ENCODE data around the gene PKP3.
"Not testable (repeated sequence)": the region's sequence is repeated elsewhere in the genome, so short reads cannot be mapped to it uniquely, and the experiment has no call there.

The PKP3 gene

GRCh38 chr11:416757-417621 is 23.0 kb downstream of the PKP3 start:
- peak overlapping the region; percentile 65 for H3K4me3 ChIP-seq (ENCODE audit: low read depth, low read length)
- no peaks in the 10 kb centered on the region for H3K9me3 ChIP-seq (ENCODE audit: control insufficient read depth, insufficient read depth, low read depth, low read length)
- peaks cover 22% of the 10 kb centered on the region for H3K4me1 ChIP-seq (ENCODE audit: control insufficient read depth, insufficient read depth, low read length)
- peaks cover 58% of the 10 kb centered on the region for H3K27me3 ChIP-seq (ENCODE audit: control insufficient read depth, insufficient read depth, low read length)
- no peaks in the 10 kb centered on the region for H3K36me3 ChIP-seq (ENCODE audit: control insufficient read depth, insufficient read depth, low read length)
- peak overlapping the region; percentile 47; the same call in 1 of the 2 replicates for H3K27ac ChIP-seq (ENCODE audit: low read depth, low read length)
- peak overlapping the region; percentile 50 for H3K9ac ChIP-seq (ENCODE audit: low read length)

- Histone ChIP-seq H3K27ac (ENCODE audit: low read depth, low read length) (no peak overlapping the region), H3K4me1 (ENCODE audit: control insufficient read depth, insufficient read depth, low read length) (peaks cover 22% of the 10 kb centered on the region), H3K27me3 (ENCODE audit: control insufficient read depth, insufficient read depth, low read length) (peaks cover 56% of the 10 kb centered on the region), H3K9me3 (ENCODE audit: control insufficient read depth, insufficient read depth, low read depth, low read length) (no peaks in the 10 kb centered on the region), H3K4me3 (ENCODE audit: low read depth, low read length) (peak overlapping the region; percentile 65), H3K9ac (ENCODE audit: low read length) (no peak overlapping the region), H3K36me3 (ENCODE audit: control insufficient read depth, insufficient read depth, low read length) (no peaks in the 10 kb centered on the region)
Measured at GRCh38 chr11:417652-418342, 23.8 kb downstream of the PKP3 start.

- H3K27ac ChIP-seq (ENCODE audit: low read depth, low read length), result no peak overlapping the region
- peaks cover 22% of the 10 kb centered on the region for H3K4me1 ChIP-seq (ENCODE audit: control insufficient read depth, insufficient read depth, low read length)
- H3K9ac ChIP-seq (ENCODE audit: low read length), result no peak overlapping the region
- H3K4me3 ChIP-seq (ENCODE audit: low read depth, low read length), result no peak overlapping the region
- H3K9me3 ChIP-seq (ENCODE audit: control insufficient read depth, insufficient read depth, low read depth, low read length), result no peaks in the 10 kb centered on the region
- H3K27me3 ChIP-seq (ENCODE audit: control insufficient read depth, insufficient read depth, low read length), result peaks cover 49% of the 10 kb centered on the region
- H3K36me3 ChIP-seq (ENCODE audit: control insufficient read depth, insufficient read depth, low read length), result no peaks in the 10 kb centered on the region
Measured at GRCh38 chr11:418343-419247, 24.6 kb downstream of the PKP3 start.

GRCh38 chr11:419248-420005 is 25.4 kb downstream of the PKP3 start:
- Histone ChIP-seq H3K9ac (ENCODE audit: low read length) (peak overlapping the region; percentile 10), H3K27me3 (ENCODE audit: control insufficient read depth, insufficient read depth, low read length) (peaks cover 50% of the 10 kb centered on the region), H3K4me3 (ENCODE audit: low read depth, low read length) (no peak overlapping the region), H3K4me1 (ENCODE audit: control insufficient read depth, insufficient read depth, low read length) (peaks cover 20% of the 10 kb centered on the region), H3K27ac (ENCODE audit: low read depth, low read length) (no peak overlapping the region), H3K36me3 (ENCODE audit: control insufficient read depth, insufficient read depth, low read length) (no peaks in the 10 kb centered on the region), H3K9me3 (ENCODE audit: control insufficient read depth, insufficient read depth, low read depth, low read length) (no peaks in the 10 kb centered on the region)

- H3K9me3 ChIP-seq (ENCODE audit: control insufficient read depth, insufficient read depth, low read depth, low read length), result no peaks in the 10 kb centered on the region
- peaks cover 47% of the 10 kb centered on the region for H3K27me3 ChIP-seq (ENCODE audit: control insufficient read depth, insufficient read depth, low read length)
- H3K4me3 ChIP-seq (ENCODE audit: low read depth, low read length), result no peak overlapping the region
- H3K9ac ChIP-seq (ENCODE audit: low read length), result no peak overlapping the region
- H3K36me3 ChIP-seq (ENCODE audit: control insufficient read depth, insufficient read depth, low read length), result no peaks in the 10 kb centered on the region
- H3K4me1 ChIP-seq (ENCODE audit: control insufficient read depth, insufficient read depth, low read length), result peaks cover 16% of the 10 kb centered on the region
- no peak overlapping the region for H3K27ac ChIP-seq (ENCODE audit: low read depth, low read length)
Measured at GRCh38 chr11:420054-420910, 26.3 kb downstream of the PKP3 start.

GRCh38 chr11:420911-421321 is 26.9 kb downstream of the PKP3 start:
- Histone ChIP-seq H3K36me3 (ENCODE audit: control insufficient read depth, insufficient read depth, low read length) (no peaks in the 10 kb centered on the region), H3K4me3 (ENCODE audit: low read depth, low read length) (no peak overlapping the region), H3K4me1 (ENCODE audit: control insufficient read depth, insufficient read depth, low read length) (peaks cover 10% of the 10 kb centered on the region), H3K27me3 (ENCODE audit: control insufficient read depth, insufficient read depth, low read length) (peaks cover 41% of the 10 kb centered on the region), H3K9ac (ENCODE audit: low read length) (no peak overlapping the region), H3K9me3 (ENCODE audit: control insufficient read depth, insufficient read depth, low read depth, low read length) (no peaks in the 10 kb centered on the region), H3K27ac (ENCODE audit: low read depth, low read length) (no peak overlapping the region)

- H3K9me3 ChIP-seq (ENCODE audit: control insufficient read depth, insufficient read depth, low read depth, low read length), result no peaks in the 10 kb centered on the region
- H3K4me3 ChIP-seq (ENCODE audit: low read depth, low read length), result no peak overlapping the region
- H3K27me3 ChIP-seq (ENCODE audit: control insufficient read depth, insufficient read depth, low read length), result peaks cover 28% of the 10 kb centered on the region
- no peak overlapping the region for H3K27ac ChIP-seq (ENCODE audit: low read depth, low read length)
- no peaks in the 10 kb centered on the region for H3K36me3 ChIP-seq (ENCODE audit: control insufficient read depth, insufficient read depth, low read length)
- peaks cover 5% of the 10 kb centered on the region; the same call in 1 of the 2 replicates for H3K4me1 ChIP-seq (ENCODE audit: control insufficient read depth, insufficient read depth, low read length)
- no peak overlapping the region for H3K9ac ChIP-seq (ENCODE audit: low read length)
Measured at GRCh38 chr11:422249-422656, 28.2 kb downstream of the PKP3 start.

- no peak overlapping the region for H3K27ac ChIP-seq (ENCODE audit: low read depth, low read length)
- H3K36me3 ChIP-seq (ENCODE audit: control insufficient read depth, insufficient read depth, low read length), result no peaks in the 10 kb centered on the region
- H3K27me3 ChIP-seq (ENCODE audit: control insufficient read depth, insufficient read depth, low read length), result peaks cover 9% of the 10 kb centered on the region
- H3K9ac ChIP-seq (ENCODE audit: low read length), result no peak overlapping the region
- no peaks in the 10 kb centered on the region for H3K9me3 ChIP-seq (ENCODE audit: control insufficient read depth, insufficient read depth, low read depth, low read length)
- H3K4me1 ChIP-seq (ENCODE audit: control insufficient read depth, insufficient read depth, low read length), result no peaks in the 10 kb centered on the region
- H3K4me3 ChIP-seq (ENCODE audit: low read depth, low read length), result no peak overlapping the region
Measured at GRCh38 chr11:424232-424631, 30.2 kb downstream of the PKP3 start.

GRCh38 chr11:424766-425165 is 30.8 kb downstream of the PKP3 start:
- not testable (repeated sequence) for H3K36me3 ChIP-seq (ENCODE audit: control insufficient read depth, insufficient read depth, low read length); H3K9ac ChIP-seq (ENCODE audit: low read length); H3K27ac ChIP-seq (ENCODE audit: low read depth, low read length); H3K9me3 ChIP-seq (ENCODE audit: control insufficient read depth, insufficient read depth, low read depth, low read length); H3K4me3 ChIP-seq (ENCODE audit: low read depth, low read length); H3K27me3 ChIP-seq (ENCODE audit: control insufficient read depth, insufficient read depth, low read length); H3K4me1 ChIP-seq (ENCODE audit: control insufficient read depth, insufficient read depth, low read length)

Data from HUES6 (cell line).